Stimulated activated CD4-positive, alpha-beta T cell treated with anti-CD3 and anti-CD28 coated beads, TNF-alpha, amount 100 ng/mL, for 1 hour (primary cell): Measurements from ENCODE around the gene ARHGEF25.

Experiments used
- DNase-seq, 3 donors: peaks; one replicate each; pipeline ENCODE4 v3.0.0-alpha.2; 2020; ENCODE audit warnings: low read depth in 3 of 3, low spot score in 1 of 3

Gene ARHGEF25

DNA sequence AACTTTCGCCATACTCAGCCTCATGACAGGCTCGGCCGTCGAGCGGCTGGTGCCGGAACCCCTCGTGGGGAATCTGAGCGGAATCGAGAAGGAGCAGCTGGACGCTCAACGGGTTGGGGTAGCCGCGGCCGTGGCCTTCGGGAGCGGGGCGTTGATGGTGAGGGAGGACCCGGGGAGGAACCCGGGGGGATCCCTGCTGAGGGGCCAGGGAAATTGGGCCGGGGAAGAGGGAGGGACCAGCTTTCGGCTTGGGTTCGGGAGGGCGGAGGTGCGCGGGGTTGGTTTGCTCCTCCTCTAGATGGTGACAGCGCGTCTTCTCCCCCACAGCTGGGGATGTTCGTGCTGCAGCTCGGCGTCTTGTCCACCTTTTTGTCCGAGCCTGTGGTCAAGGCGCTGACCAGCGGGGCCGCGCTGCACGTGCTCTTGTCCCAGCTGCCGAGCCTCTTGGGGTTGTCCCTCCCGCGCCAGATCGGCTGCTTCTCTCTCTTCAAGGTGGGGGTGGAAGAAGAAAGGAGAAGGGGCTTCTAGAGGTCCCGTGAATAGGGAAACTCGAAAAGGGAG lies 9.8 kb downstream of the ARHGEF25 start:
- no peak for DNase-seq

DNA sequence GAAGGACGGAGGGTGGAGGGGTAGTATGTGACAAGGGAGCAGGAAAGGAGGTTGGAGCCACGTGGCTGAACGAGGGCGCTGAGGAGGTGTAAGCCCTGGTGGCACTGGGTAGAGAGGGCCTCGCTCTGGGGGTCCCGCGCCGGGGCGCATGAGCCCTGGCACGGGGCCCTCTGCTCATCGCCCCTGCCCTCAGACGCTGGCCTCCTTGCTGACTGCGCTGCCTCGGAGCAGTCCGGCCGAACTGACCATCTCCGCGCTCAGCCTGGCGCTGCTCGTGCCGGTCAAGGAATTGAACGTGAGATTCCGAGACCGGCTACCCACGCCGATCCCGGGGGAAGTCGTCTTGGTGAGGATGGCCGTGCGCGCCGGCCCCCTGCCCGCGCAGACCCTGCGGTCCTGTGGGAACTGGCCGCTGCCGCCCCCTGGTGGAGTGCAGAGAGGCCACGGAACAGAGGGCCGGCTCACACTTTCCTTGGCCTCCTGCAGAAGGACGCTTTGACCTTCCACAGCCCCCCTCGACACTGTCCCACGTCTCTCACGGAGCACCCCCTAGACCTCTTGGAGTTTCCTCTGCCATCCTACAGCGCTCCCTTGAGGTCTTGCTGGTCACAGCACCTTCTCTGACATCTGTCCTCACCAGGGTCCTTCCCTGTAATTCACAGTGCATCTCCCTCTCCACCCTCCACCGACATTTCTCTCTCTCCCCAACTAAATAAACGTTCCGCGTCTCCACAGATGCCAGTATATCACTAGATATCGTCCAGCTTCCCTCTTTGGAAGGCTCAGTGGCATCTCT lies 10.5 kb downstream of the ARHGEF25 start:
- peak in 1 of 3 donors; percentile 51 for DNase-seq

- DNase-seq: no peak
Measured at GRCh38 chr12:57622293-57623245, 11.3 kb downstream of the ARHGEF25 start.

GRCh38 chr12:57623385-57623784 lies 12.2 kb downstream of the ARHGEF25 start:
- DNase-seq: no peak

DNA sequence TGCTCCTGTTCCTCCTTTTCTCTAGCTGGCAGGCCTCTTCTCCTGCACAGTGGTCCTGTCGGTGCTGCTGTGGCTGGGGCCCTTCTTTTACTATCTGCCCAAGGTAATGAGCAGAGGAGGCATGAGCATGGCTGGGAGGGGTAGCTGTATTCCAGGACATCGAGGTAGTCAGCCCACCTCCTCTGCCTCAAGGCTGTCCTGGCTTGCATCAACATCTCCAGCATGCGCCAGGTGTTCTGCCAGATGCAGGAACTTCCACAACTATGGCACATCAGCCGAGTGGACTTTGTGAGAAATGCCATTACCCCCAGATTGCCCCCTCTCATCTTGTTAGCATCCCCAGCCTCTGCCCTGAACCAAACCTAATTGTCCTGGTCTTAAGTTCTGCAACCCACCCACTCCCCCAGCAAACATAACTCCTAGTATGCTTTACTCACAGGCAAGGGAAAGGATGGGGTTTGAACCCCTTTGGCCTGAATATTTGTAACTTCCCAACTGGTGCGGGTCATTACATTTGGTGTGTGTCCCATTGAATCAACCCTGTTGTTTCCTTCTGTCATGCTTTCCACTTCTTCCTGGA lies 12.7 kb downstream of the ARHGEF25 start:
- DNase-seq: no peak

DNA sequence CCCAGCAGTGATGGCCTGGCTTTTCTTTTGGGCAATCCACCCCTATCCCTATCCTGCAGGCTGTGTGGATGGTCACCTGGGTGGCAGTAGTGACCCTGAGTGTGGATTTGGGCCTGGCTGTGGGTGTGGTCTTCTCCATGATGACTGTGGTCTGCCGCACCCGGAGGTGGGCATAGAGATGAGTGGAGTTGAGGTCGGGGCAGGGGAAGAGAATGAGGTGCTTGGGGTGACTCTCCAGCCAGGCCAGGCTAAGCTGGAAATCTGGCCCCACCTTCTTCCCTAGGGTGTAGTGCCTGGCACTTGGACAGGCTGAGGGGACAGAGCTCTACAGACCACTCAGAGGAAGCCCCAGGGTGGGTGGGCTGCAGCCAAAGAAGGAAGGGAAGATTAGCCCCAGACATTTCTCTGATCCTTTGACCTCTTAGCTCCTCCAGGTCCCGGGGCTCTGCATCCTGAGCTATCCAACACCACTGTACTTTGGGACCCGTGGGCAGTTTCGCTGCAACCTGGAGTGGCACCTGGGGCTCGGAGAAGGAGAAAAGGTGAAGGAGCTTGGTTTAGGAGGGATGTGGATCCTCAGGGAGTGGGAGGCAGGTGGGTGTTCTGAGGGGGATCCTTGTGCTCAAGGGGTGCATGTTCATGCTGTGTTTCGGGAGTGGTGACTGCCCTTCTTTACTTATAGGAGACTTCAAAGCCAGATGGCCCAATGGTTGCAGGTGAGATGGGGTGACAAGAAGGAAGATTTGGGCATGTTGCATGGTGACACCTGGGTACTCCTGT lies 13.4 kb downstream of the ARHGEF25 start:
- DNase-seq: no peak

GRCh38 chr12:57625261-57626032 lies 14.2 kb downstream of the ARHGEF25 start:
- DNase-seq: no peak

DNA sequence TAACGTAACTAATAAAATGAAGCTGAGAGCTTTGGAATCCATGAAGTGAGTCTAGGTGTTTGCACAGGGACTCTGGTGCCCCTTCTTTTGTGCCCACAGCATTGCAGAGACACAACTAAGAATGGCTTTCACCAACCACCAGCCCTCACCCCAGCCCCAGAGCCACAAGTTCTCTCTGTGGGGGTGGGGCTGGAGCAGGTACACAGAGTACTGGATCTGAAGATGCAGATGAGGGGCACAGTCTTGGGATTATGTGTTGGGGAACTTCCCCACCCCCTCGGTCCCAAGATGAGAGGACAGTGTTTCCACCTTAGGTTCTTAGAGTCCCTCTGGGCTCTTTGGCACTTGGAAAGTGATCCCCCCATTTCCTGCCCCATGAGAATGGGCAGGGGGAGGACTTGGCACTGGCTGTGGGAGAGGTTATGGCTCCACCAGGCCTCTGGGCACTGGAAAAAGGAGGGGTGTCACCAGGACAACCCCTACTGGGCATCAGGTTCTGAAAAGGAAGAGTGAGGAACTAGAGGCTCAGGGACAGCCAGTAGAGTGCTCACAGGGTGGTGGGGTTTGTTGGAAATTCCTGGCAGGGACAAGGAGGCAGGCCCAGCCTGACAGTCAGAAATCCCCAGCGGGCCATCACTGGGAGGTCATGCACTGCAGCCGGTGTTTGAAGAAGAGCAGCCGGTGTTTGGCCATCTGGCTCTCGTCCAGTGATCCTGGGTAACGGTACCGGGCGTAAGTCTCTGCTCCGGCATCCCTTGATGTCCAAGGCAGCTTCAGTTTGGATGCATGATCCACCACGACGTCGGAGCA lies 15.1 kb downstream of the ARHGEF25 start:
- no peak for DNase-seq

GRCh38 chr12:57626921-57627445 lies 15.7 kb downstream of the ARHGEF25 start:
- DNase-seq: no peak

GRCh38 chr12:57627501-57628279 lies 16.5 kb downstream of the ARHGEF25 start:
- DNase-seq: no peak

DNA sequence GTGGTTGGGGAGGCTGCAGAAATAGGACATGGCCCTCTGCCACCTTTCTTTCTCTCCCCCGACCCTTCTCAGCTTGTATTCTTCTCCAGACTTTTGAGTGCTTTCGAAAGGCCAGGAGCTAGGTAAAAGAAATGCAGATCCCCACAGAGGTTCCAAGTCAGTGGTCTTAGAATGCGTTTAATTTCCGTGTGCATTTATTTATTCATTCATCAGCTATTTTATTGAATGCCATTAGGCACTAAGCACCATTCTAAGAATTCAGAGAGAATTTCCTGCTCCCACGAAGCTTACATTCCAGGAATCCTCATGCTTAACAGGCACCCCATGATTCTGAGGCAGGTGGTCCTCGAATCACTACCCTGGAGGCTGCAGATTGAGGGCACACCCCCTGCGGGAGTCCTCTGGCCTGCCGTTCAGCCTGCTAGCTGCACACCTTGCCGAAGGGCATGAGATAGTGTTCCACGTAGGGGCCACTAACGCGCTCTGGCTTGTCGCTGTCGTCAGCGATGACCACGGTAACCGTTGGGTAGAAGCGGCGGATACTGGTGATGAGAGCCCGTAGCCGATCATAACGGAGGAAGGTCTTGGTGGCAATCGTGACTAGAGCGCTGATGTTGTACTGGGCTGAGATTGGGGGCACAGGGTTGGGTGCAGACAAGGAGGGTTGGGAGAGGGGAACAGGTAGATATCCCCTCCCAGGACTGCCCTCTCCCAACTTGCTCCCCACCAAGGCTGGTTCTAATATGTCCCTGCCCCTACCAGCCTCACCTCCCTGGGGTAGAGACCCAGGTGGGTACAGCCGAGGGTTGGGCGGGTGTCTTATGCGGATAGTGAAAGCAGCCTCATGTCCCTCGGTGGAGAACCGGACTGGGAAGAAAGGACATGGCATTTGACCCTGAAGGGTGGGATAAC lies 17.3 kb downstream of the ARHGEF25 start:
- DNase-seq: no peak

DNA sequence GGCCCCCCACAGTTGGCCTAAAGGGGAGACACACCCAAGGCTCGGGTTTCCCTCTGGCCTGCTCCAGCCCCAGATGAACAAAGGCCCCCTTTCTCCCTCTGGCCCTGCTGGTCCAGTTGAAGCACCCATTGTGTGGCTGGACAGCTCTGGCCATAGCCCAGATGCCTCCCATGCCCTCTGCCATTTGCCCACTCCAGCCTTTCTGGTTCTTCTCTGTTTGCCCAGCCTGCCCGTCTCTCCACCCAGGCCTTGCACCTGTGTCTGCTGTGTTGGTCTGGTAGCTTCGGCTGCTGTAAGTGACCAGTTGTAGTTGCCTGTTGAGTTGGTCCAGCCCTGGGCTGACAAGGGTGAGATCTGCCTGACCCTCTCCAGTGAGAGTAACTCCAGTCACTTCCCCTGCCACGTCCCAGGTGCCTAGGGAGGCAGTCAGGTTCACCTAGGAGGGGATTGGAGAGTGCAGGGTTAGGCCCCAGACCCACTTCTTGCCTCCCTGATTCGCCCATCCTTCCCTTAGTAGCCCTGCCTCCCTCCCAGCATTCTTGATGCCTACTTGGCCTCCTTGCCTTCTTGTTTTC lies 18.7 kb downstream of the ARHGEF25 start:
- no peak for DNase-seq

DNA sequence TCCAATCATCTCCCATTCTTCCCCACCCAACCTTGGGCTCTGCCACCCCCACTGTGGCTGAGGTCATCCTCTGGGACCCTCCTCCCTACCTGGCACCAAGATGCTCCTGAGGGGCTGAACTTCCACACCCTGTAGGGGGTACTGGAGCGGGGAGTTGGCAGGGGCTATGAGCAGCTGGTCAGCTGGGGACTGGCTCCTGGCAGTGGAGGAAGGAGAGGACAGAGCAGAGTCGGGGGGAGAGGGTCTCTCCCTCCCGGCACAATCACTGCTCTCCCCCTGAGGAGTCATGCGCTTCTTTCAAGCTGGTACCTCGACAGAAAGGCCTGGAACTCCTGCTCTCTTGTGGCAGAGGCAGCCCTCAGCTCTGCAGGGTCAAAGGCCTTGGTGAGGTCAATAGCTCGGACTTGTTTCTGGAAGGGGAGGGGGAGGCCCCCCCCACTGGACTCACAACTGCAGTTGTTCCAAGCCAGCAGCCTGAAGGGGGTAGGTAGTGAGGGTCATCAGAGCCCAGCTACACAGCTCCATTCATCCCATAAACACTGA lies 19.7 kb downstream of the ARHGEF25 start:
- DNase-seq: no peak

DNA sequence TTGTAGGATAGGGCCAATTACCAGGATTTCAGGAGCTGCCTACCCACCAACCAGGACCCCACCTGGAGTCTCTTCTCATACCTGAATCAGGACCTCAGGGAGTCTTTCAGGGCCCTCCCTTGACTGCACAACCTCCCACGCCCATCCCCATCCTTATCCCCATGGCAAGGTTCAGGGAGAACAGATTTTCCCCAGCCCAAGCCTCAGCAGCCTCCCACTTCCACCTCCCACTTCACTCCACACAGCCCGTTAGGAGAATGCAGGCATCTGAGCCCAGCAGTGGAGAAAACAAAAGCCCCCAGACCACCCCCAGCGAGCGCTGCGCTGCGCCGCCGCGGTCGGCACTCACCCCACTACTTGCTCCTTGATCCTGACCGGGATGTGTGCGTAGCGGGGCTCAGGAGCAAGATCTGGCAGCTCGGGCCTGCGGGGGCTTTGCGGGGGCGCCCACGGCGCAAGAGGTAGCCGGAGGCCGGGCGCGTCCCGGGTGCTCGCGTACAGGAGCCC lies 20.4 kb downstream of the ARHGEF25 start:
- no peak for DNase-seq

GRCh38 chr12:57632073-57632957 lies 21.1 kb downstream of the ARHGEF25 start:
- no peak for DNase-seq
